WTC11 (cell line): Measurements from ENCODE around the gene NLRC5. TPM values are rescaled to one million over a fixed set of nuclear protein-coding genes. Genes with fewer than 3 reads are reported as not detected.
A peak's percentile ranks its signal among the peaks of the same experiment; 100 is the strongest.
"Not testable (repeated sequence)": the region's sequence is repeated elsewhere in the genome, so short reads cannot be mapped to it uniquely, and the experiment has no call there.

Experiments
- ATAC-seq: fragments of 200-7000 bp; cut with Tn5 transposase; 2 replicates; pipeline ENCODE4 v1.10.0; 2021; ENCODE audit warnings: mild to moderate bottlenecking, moderate library complexity
- CTCF ChIA-PET: fragments of 300-600 bp; sonication (Branson Sonifier 250); formaldehyde crosslinking; loops from one replicate; lab custom pipeline; 2021; ENCODE audit warnings: antibody characterized with exemption; lab: Charles Lee
- POLR2A ChIA-PET: fragments of 350-600 bp; sonication (Branson Sonifier 250); formaldehyde crosslinking; loops from one replicate; lab custom pipeline; 2021; ENCODE audit warnings: antibody characterized with exemption; lab: Charles Lee
- DNase-seq: peaks from one replicate; pipeline ENCODE4 v3.0.0; 2021; ENCODE audit warnings: low spot score
- H3K27ac Mint-ChIP-seq: 2 replicates; pipeline ENCODE4 v1.8.0; 2021; ENCODE audit warnings: mixed read lengths
- H3K27me3 Mint-ChIP-seq: 2 replicates; pipeline ENCODE4 v1.8.0; 2021; ENCODE audit warnings: low read depth, mild to moderate bottlenecking, moderate library complexity, mixed read lengths
- H3K36me3 Mint-ChIP-seq: 2 replicates; pipeline ENCODE4 v1.8.0; 2021; ENCODE audit warnings: mixed read lengths
- H3K4me1 Mint-ChIP-seq: 2 replicates; pipeline ENCODE4 v1.8.0; 2022; ENCODE audit warnings: mixed read lengths
- H3K4me3 Mint-ChIP-seq: 2 replicates; pipeline ENCODE4 v1.8.0; 2021; ENCODE audit warnings: mild to moderate bottlenecking, moderate library complexity, mixed read lengths
- H3K9me3 Mint-ChIP-seq: 2 replicates; pipeline ENCODE4 v1.8.0; 2021; ENCODE audit warnings: mixed read lengths
- CREB1 ChIP-seq: sonication (generic); formaldehyde crosslinking; IDR thresholded peaks from 2 replicates; pipeline ENCODE4 v1.8.0; 2023; ENCODE audit warnings: mild to moderate bottlenecking, missing genetic modification reagents
- FOXJ3 ChIP-seq: sonication (generic); formaldehyde crosslinking; IDR thresholded peaks from 2 replicates; pipeline ENCODE4 v1.9.0; 2021; ENCODE audit warnings: missing genetic modification reagents, mild to moderate bottlenecking, borderline replicate concordance
- FOXP1 ChIP-seq: sonication (generic); formaldehyde crosslinking; IDR thresholded peaks from 2 replicates; pipeline ENCODE4 v1.8.0; 2022; ENCODE audit warnings: missing genetic modification reagents, mild to moderate bottlenecking, moderate library complexity, borderline replicate concordance
- NFE2L1 ChIP-seq: sonication (generic); formaldehyde crosslinking; IDR thresholded peaks from 2 replicates; pipeline ENCODE4 v1.8.1; 2023; ENCODE audit warnings: missing genetic modification reagents
- TEAD4 ChIP-seq: sonication (generic); formaldehyde crosslinking; IDR thresholded peaks from 2 replicates; pipeline ENCODE4 v1.8.0; 2022; ENCODE audit warnings: mild to moderate bottlenecking, missing genetic modification reagents
- ZNF219 ChIP-seq: sonication (generic); formaldehyde crosslinking; IDR thresholded peaks from 2 replicates; pipeline ENCODE4 v1.8.0; 2023; ENCODE audit warnings: missing genetic modification reagents, mild to moderate bottlenecking, borderline replicate concordance
- ZNF263 ChIP-seq: sonication (generic); formaldehyde crosslinking; IDR thresholded peaks from 2 replicates; pipeline ENCODE4 v1.8.1; 2022; ENCODE audit warnings: low read depth, mild to moderate bottlenecking, moderate library complexity, missing genetic modification reagents
- ZNF317 ChIP-seq: sonication (generic); formaldehyde crosslinking; IDR thresholded peaks from 2 replicates; pipeline ENCODE4 v1.8.1; 2023; ENCODE audit warnings: low read depth, mild to moderate bottlenecking, moderate library complexity, missing genetic modification reagents, borderline replicate concordance
- total RNA-seq: library from RNA; stranded (reverse); gene quantifications from 3 replicates; pipeline ENCODE4 v1.2.3, GENCODE V29; 2021
- TF ChIP-seq, protein P1 (sequence below): sonication (generic); formaldehyde crosslinking; IDR thresholded peaks from 2 replicates; pipeline ENCODE4 v1.8.1; 2023; ENCODE audit warnings: mild to moderate bottlenecking, missing genetic modification reagents
- TF ChIP-seq, protein P2 (sequence below): sonication (generic); formaldehyde crosslinking; IDR thresholded peaks from 2 replicates; pipeline ENCODE4 v1.8.1; 2023; ENCODE audit warnings: mild to moderate bottlenecking, missing genetic modification reagents
- TF ChIP-seq, protein P3 (sequence below): sonication (generic); formaldehyde crosslinking; IDR thresholded peaks from 2 replicates; pipeline ENCODE4 v1.8.1; 2023; ENCODE audit warnings: mild to moderate bottlenecking, moderate library complexity, missing genetic modification reagents
- TF ChIP-seq, protein P4 (sequence below): sonication (generic); formaldehyde crosslinking; IDR thresholded peaks from 2 replicates; pipeline ENCODE4 v1.8.0; 2023; ENCODE audit warnings: missing genetic modification reagents, mild to moderate bottlenecking, borderline replicate concordance
- TF ChIP-seq, protein P5 (sequence below): sonication (generic); formaldehyde crosslinking; IDR thresholded peaks from 2 replicates; pipeline ENCODE4 v1.8.1; 2023; ENCODE audit warnings: mild to moderate bottlenecking, missing genetic modification reagents, moderate library complexity

The NLRC5 gene
- total RNA-seq, 1 experiment from 2014 or later: 2.8 TPM

GRCh38 chr16:57096793-57097192, 107.4 kb downstream of the NLRC5 start:
- Mint-ChIP-seq H3K27me3 (peaks cover 14% of the 10 kb centered on the region), H3K27ac (no peak overlapping the region)
- POLR2A ChIA-PET: no interaction called here
- TF ChIP-seq NFE2L1 (CRISPR knock-in tag) (no peak), ZNF263 (CRISPR knock-in tag) (no peak)
- TF ChIP-seq, protein P1, sequence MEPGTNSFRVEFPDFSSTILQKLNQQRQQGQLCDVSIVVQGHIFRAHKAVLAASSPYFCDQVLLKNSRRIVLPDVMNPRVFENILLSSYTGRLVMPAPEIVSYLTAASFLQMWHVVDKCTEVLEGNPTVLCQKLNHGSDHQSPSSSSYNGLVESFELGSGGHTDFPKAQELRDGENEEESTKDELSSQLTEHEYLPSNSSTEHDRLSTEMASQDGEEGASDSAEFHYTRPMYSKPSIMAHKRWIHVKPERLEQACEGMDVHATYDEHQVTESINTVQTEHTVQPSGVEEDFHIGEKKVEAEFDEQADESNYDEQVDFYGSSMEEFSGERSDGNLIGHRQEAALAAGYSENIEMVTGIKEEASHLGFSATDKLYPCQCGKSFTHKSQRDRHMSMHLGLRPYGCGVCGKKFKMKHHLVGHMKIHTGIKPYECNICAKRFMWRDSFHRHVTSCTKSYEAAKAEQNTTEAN (CRISPR knock-in tag): no peak
- TF ChIP-seq, all 79 proteins: peak for 0
- CTCF ChIA-PET: interaction anchor here (0.6 to 1.4 kb wide), 2 partner anchors 108 to 486 kb away, joined by 3 to 5 read pairs; partner anchors contain the start of gene NLRC5
- DNase-seq (no peak), ATAC-seq (no peak)
- H3K36me3 Mint-ChIP-seq: no peaks in the 10 kb centered on the region
- H3K4me1 Mint-ChIP-seq: peaks cover 31% of the 10 kb centered on the region
- H3K9me3 Mint-ChIP-seq: no peaks in the 10 kb centered on the region
- no peak overlapping the region for H3K4me3 Mint-ChIP-seq

GRCh38 chr16:57098188-57098841, 109.0 kb downstream of the NLRC5 start:
- H3K4me1 Mint-ChIP-seq: peaks cover 37% of the 10 kb centered on the region
- peak overlapping the region; percentile 75; the same call in 1 of the 2 replicates for H3K27ac Mint-ChIP-seq
- DNase-seq: peak; percentile 41
- TF ChIP-seq, protein P2, sequence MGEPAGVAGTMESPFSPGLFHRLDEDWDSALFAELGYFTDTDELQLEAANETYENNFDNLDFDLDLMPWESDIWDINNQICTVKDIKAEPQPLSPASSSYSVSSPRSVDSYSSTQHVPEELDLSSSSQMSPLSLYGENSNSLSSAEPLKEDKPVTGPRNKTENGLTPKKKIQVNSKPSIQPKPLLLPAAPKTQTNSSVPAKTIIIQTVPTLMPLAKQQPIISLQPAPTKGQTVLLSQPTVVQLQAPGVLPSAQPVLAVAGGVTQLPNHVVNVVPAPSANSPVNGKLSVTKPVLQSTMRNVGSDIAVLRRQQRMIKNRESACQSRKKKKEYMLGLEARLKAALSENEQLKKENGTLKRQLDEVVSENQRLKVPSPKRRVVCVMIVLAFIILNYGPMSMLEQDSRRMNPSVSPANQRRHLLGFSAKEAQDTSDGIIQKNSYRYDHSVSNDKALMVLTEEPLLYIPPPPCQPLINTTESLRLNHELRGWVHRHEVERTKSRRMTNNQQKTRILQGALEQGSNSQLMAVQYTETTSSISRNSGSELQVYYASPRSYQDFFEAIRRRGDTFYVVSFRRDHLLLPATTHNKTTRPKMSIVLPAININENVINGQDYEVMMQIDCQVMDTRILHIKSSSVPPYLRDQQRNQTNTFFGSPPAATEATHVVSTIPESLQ (CRISPR knock-in tag): no peak
- TF ChIP-seq, protein P3, sequence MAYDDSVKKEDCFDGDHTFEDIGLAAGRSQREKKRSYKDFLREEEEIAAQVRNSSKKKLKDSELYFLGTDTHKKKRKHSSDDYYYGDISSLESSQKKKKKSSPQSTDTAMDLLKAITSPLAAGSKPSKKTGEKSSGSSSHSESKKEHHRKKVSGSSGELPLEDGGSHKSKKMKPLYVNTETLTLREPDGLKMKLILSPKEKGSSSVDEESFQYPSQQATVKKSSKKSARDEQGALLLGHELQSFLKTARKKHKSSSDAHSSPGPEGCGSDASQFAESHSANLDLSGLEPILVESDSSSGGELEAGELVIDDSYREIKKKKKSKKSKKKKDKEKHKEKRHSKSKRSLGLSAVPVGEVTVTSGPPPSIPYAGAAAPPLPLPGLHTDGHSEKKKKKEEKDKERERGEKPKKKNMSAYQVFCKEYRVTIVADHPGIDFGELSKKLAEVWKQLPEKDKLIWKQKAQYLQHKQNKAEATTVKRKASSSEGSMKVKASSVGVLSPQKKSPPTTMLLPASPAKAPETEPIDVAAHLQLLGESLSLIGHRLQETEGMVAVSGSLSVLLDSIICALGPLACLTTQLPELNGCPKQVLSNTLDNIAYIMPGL: no peak
- no peak for TF ChIP-seq CREB1 (CRISPR knock-in tag)
- no peak for TF ChIP-seq TEAD4 (CRISPR knock-in tag)
- no peak for TF ChIP-seq ZNF263 (CRISPR knock-in tag)
- no peak for TF ChIP-seq FOXJ3
- no peak for TF ChIP-seq FOXP1
- no peak for TF ChIP-seq ZNF317
- no peak for TF ChIP-seq ZNF219
- TF ChIP-seq, all 79 proteins: peak for 0
- CTCF ChIA-PET: interaction anchor here (0.7 to 1.7 kb wide), 9 partner anchors 11 to 134 kb away, joined by 3 to 12 read pairs (median 4); partner anchors contain the start of genes NLRC5, PSME3IP1 and RSPRY1
- Mint-ChIP-seq H3K36me3 (no peaks in the 10 kb centered on the region), H3K9me3 (no peaks in the 10 kb centered on the region), H3K4me3 (no peak overlapping the region), H3K27me3 (peaks cover 13% of the 10 kb centered on the region)
- peak; percentile 69 for ATAC-seq
- POLR2A ChIA-PET: no interaction called here

- H3K27ac Mint-ChIP-seq, POLR2A ChIA-PET, H3K4me3 Mint-ChIP-seq, H3K9me3 Mint-ChIP-seq, ATAC-seq, DNase-seq, H3K36me3 Mint-ChIP-seq, H3K27me3 Mint-ChIP-seq: not testable (repeated sequence)
- CTCF ChIA-PET: interaction anchor here (1.3 to 8.2 kb wide), 3 partner anchors 7 to 52 kb away, joined by 4 to 68 read pairs (median 7); partner anchors contain the start of gene CPNE2
- peaks cover 44% of the 10 kb centered on the region for H3K4me1 Mint-ChIP-seq
These were observed 110.6 kb downstream of the NLRC5 start for GRCh38 chr16:57099965-57100364.

- H3K4me3 Mint-ChIP-seq: no peak overlapping the region
- H3K27me3 Mint-ChIP-seq: no peaks in the 10 kb centered on the region
- no peaks in the 10 kb centered on the region for H3K36me3 Mint-ChIP-seq
- no peak for DNase-seq
- H3K9me3 Mint-ChIP-seq: no peaks in the 10 kb centered on the region
- H3K27ac Mint-ChIP-seq: no peak overlapping the region
- peaks cover 46% of the 10 kb centered on the region for H3K4me1 Mint-ChIP-seq
- ChIA-PET CTCF (interaction anchor here (1.3 to 8.2 kb wide), 3 partner anchors 8 to 52 kb away, joined by 4 to 68 read pairs (median 7); partner anchors contain the start of gene CPNE2), POLR2A (no interaction called here)
- ATAC-seq: no peak
- TF ChIP-seq, protein P4, sequence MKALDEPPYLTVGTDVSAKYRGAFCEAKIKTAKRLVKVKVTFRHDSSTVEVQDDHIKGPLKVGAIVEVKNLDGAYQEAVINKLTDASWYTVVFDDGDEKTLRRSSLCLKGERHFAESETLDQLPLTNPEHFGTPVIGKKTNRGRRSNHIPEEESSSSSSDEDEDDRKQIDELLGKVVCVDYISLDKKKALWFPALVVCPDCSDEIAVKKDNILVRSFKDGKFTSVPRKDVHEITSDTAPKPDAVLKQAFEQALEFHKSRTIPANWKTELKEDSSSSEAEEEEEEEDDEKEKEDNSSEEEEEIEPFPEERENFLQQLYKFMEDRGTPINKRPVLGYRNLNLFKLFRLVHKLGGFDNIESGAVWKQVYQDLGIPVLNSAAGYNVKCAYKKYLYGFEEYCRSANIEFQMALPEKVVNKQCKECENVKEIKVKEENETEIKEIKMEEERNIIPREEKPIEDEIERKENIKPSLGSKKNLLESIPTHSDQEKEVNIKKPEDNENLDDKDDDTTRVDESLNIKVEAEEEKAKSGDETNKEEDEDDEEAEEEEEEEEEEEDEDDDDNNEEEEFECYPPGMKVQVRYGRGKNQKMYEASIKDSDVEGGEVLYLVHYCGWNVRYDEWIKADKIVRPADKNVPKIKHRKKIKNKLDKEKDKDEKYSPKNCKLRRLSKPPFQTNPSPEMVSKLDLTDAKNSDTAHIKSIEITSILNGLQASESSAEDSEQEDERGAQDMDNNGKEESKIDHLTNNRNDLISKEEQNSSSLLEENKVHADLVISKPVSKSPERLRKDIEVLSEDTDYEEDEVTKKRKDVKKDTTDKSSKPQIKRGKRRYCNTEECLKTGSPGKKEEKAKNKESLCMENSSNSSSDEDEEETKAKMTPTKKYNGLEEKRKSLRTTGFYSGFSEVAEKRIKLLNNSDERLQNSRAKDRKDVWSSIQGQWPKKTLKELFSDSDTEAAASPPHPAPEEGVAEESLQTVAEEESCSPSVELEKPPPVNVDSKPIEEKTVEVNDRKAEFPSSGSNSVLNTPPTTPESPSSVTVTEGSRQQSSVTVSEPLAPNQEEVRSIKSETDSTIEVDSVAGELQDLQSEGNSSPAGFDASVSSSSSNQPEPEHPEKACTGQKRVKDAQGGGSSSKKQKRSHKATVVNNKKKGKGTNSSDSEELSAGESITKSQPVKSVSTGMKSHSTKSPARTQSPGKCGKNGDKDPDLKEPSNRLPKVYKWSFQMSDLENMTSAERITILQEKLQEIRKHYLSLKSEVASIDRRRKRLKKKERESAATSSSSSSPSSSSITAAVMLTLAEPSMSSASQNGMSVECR (CRISPR knock-in tag): no peak
- no peak for TF ChIP-seq FOXP1
- TF ChIP-seq, protein P5, sequence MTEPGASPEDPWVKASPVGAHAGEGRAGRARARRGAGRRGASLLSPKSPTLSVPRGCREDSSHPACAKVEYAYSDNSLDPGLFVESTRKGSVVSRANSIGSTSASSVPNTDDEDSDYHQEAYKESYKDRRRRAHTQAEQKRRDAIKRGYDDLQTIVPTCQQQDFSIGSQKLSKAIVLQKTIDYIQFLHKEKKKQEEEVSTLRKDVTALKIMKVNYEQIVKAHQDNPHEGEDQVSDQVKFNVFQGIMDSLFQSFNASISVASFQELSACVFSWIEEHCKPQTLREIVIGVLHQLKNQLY: no peak
These were observed 111.1 kb downstream of the NLRC5 start for GRCh38 chr16:57100445-57100844.
